DMS 273 treated with DMSO at 0.1 percent for 48 hours (cell line): ENCODE data around the gene CLC.
"Not testable (repeated sequence)": the region's sequence is repeated elsewhere in the genome, so short reads cannot be mapped to it uniquely, and the experiment has no call there.

ENCODE experiments used
- DNase-seq: peaks from one replicate; lab custom pipeline; 2025; lab: John Stamatoyannopoulos, UW

CLC gene

GRCh38 chr19:39728040-39728439, 9.8 kb downstream of the CLC start:
- DNase-seq, result no peak

GRCh38 chr19:39727070-39727800, 10.6 kb downstream of the CLC start:
- DNase-seq, result no peak

- DNase-seq, result no peak
Measured at GRCh38 chr19:39725995-39726394, 11.8 kb downstream of the CLC start.

GRCh38 chr19:39720144-39720543, 17.7 kb downstream of the CLC start:
- not testable (repeated sequence) for DNase-seq

- no peak for DNase-seq
Measured at GRCh38 chr19:39710333-39710890, 27.4 kb downstream of the CLC start.

GRCh38 chr19:39709026-39709872, 28.6 kb downstream of the CLC start:
- no peak for DNase-seq

GRCh38 chr19:39708594-39708993, 29.2 kb downstream of the CLC start:
- no peak for DNase-seq

- no peak for DNase-seq
Measured at GRCh38 chr19:39705578-39706188, 32.1 kb downstream of the CLC start.

GRCh38 chr19:39704181-39705044, 33.4 kb downstream of the CLC start, which contains the start of gene LGALS14:
Gene LGALS14 (plus strand): TSS chr19:39704481. CDS start chr19:39704529, 48 bp downstream.
- DNase-seq, result no peak

- DNase-seq, result no peak
Measured at GRCh38 chr19:39701291-39701690, 36.5 kb downstream of the CLC start.

- no peak for DNase-seq
Measured at GRCh38 chr19:39698535-39698934, 39.3 kb downstream of the CLC start.

GRCh38 chr19:39696387-39696786, 41.4 kb downstream of the CLC start:
- no peak for DNase-seq

- no peak for DNase-seq
Measured at GRCh38 chr19:39695759-39696158, 42.1 kb downstream of the CLC start.

GRCh38 chr19:39692822-39693221, 45.0 kb downstream of the CLC start:
- no peak for DNase-seq

GRCh38 chr19:39692166-39692565, 45.7 kb downstream of the CLC start:
- DNase-seq, result no peak

- not testable (repeated sequence) for DNase-seq
Measured at GRCh38 chr19:39688637-39689036, 49.2 kb downstream of the CLC start.

- no peak for DNase-seq
Measured at GRCh38 chr19:39686739-39687138, 51.1 kb downstream of the CLC start.

GRCh38 chr19:39684267-39684666, 53.6 kb downstream of the CLC start:
- no peak for DNase-seq

GRCh38 chr19:39681416-39681815, 56.4 kb downstream of the CLC start:
- no peak for DNase-seq
